CD14-positive monocyte (primary cell): ENCODE measurements around the gene NOM1. TPM values are rescaled to one million over a fixed set of nuclear protein-coding genes. Genes with fewer than 3 reads are reported as not detected.

ENCODE experiments used
- DNase-seq, 3 donors: peaks; one replicate each; pipeline ENCODE4 v3.0.0-alpha.2; 2011 to 2022
- H2AFZ ChIP-seq: 2 replicates; pipeline ENCODE4 v1.6.0; 2012; ENCODE audit warnings: mild to moderate bottlenecking, low read depth, low read length, inconsistent platforms; ENCODE audit not compliant: insufficient read depth, poor library complexity, severe bottlenecking
- H3K27ac ChIP-seq, 2 donors: 1 replicate in 1 of 2; 2 replicates in 1 of 2; pipeline ENCODE4 v1.5.1; 2012 to 2013; ENCODE audit warnings: low read length in 2 of 2, control low read depth in 1 of 2, inconsistent platforms in 1 of 2, low read depth in 1 of 2, mild to moderate bottlenecking in 1 of 2
- H3K27me3 ChIP-seq, 2 donors: one replicate each; pipeline versions ENCODE4 v1.6.0 to v1.6.1; 2011 to 2013; ENCODE audit warnings: low read length in 2 of 2; ENCODE audit not compliant: control insufficient read depth in 2 of 2, insufficient read depth in 2 of 2
- H3K36me3 ChIP-seq, 2 donors: replicated peaks in 1 of 2; 1 replicate in 1 of 2; 2 replicates in 1 of 2; pipeline versions ENCODE4 v1.5.1 to v1.6.1; 2012 to 2013; ENCODE audit warnings: low read length in 2 of 2, control low read depth in 1 of 2, inconsistent platforms in 1 of 2, mild to moderate bottlenecking in 1 of 2; ENCODE audit not compliant: insufficient read depth in 2 of 2, control insufficient read depth in 1 of 2
- H3K4me1 ChIP-seq, 2 donors: 1 replicate in 1 of 2; 2 replicates in 1 of 2; pipeline versions ENCODE4 v1.5.1 to v1.6.1; 2012 to 2013; ENCODE audit warnings: low read length in 2 of 2, control low read depth in 1 of 2, inconsistent platforms in 1 of 2, mild to moderate bottlenecking in 1 of 2, moderate library complexity in 1 of 2; ENCODE audit not compliant: insufficient read depth in 2 of 2, control insufficient read depth in 1 of 2
- H3K4me2 ChIP-seq: replicated peaks from 2 replicates; pipeline ENCODE3; 2012; ENCODE audit warnings: low read length, moderate library complexity, mild to moderate bottlenecking; ENCODE audit not compliant: poor library complexity, severe bottlenecking; ENCODE audit errors: extremely low read depth
- H3K4me3 ChIP-seq, 3 experiments: fragments of 200-600 bp in 1 of 3; sonication (generic) in 1 of 3; replicated peaks in 1 of 3; 1 replicate in 2 of 3; 2 replicates in 1 of 3; pipeline ENCODE4 v1.5.1; 2011 to 2013; ENCODE audit warnings: low read length in 3 of 3, mild to moderate bottlenecking in 3 of 3, control low read depth in 2 of 3, low read depth in 2 of 3, inconsistent platforms in 1 of 3, moderate library complexity in 1 of 3
- H3K79me2 ChIP-seq: 2 replicates; pipeline ENCODE4 v1.6.0; 2012; ENCODE audit warnings: mild to moderate bottlenecking, control low read depth, inconsistent platforms, low read length, moderate library complexity; ENCODE audit not compliant: insufficient read depth
- H3K9ac ChIP-seq: 2 replicates; pipeline ENCODE4 v1.6.0; 2017; ENCODE audit warnings: low read length, mild to moderate bottlenecking; ENCODE audit not compliant: insufficient read depth, poor library complexity, severe bottlenecking
- H3K9me3 ChIP-seq, 2 donors: replicated peaks in 1 of 2; 1 replicate in 1 of 2; 2 replicates in 1 of 2; pipeline versions ENCODE4 v1.5.1 to v1.6.1; 2012 to 2013; ENCODE audit warnings: low read length in 2 of 2, control low read depth in 1 of 2; ENCODE audit not compliant: control insufficient read depth in 1 of 2, insufficient read depth in 1 of 2
- H4K20me1 ChIP-seq: 2 replicates; pipeline ENCODE4 v1.6.0; 2012; ENCODE audit warnings: mild to moderate bottlenecking, low read length, control low read depth, moderate library complexity; ENCODE audit not compliant: insufficient read depth
- H3K27ac Mint-ChIP-seq, 7 donors: one replicate each; pipeline ENCODE4 v1.8.0; 2020; ENCODE audit warnings: mild to moderate bottlenecking in 7 of 7, mixed read lengths in 7 of 7, moderate library complexity in 6 of 7, inconsistent platforms in 2 of 7
- H3K27me3 Mint-ChIP-seq, 3 donors: one replicate each; pipeline ENCODE4 v1.8.0; 2021 to 2022; ENCODE audit warnings: low read depth in 3 of 3, mild to moderate bottlenecking in 3 of 3, mixed read lengths in 3 of 3, moderate library complexity in 3 of 3, inconsistent platforms in 1 of 3
- H3K36me3 Mint-ChIP-seq, 2 donors: one replicate each; pipeline ENCODE4 v1.8.0; 2020; ENCODE audit warnings: mixed read lengths in 2 of 2, inconsistent platforms in 1 of 2, mild to moderate bottlenecking in 1 of 2
- H3K4me1 Mint-ChIP-seq: one replicate; pipeline ENCODE4 v1.8.0; 2020; ENCODE audit warnings: mild to moderate bottlenecking, mixed read lengths
- H3K4me3 Mint-ChIP-seq, 2 donors: one replicate each; pipeline ENCODE4 v1.8.0; 2020; ENCODE audit warnings: mild to moderate bottlenecking in 2 of 2, mixed read lengths in 2 of 2, moderate library complexity in 1 of 2
- H3K9me3 Mint-ChIP-seq, 7 donors: one replicate each; pipeline ENCODE4 v1.8.0; 2020 to 2022; ENCODE audit warnings: mixed read lengths in 7 of 7, mild to moderate bottlenecking in 6 of 7, moderate library complexity in 6 of 7, inconsistent platforms in 2 of 7
- WGBS: methylation state at CpG from one replicate; pipeline ENCODE4 v1.1.5; 2013; ENCODE audit warnings: missing lambda C conversion rate; ENCODE audit not compliant: insufficient coverage; 5-methylcytosine and 5-hydroxymethylcytosine counted together
- intact Hi-C, 2 donors: fragments of 100-400 bp; cut with micrococcal nuclease; formaldehyde crosslinking; loops; one replicate each; pipeline versions ENCODE4 v1.15.0 to v1.15.1; 2023
- polyA plus RNA-seq, 3 donors: library from polyadenylated mRNA; depleted of rRNA in 1 of 3; unstranded in 2 of 3; stranded (reverse) in 1 of 3; fragments of 300-500 nt in 2 of 3; fragments of >200 nt in 1 of 3; fragmentation: Illumina TruSeq in 2 of 3; gene quantifications; 1 replicate in 2 of 3; 2 replicates in 1 of 3; pipeline ENCODE4 v1.2.3, GENCODE V29; 2012 to 2021
- TF ChIP-seq, protein P1 (sequence below): fragments of 200-600 bp; IDR thresholded peaks from one replicate; pipeline ENCODE4 v1.8.0; 2022; ENCODE audit warnings: antibody characterized with exemption, mild to moderate bottlenecking

The NOM1 gene
- polyA plus RNA-seq, 3 donors = 0.89 to 11.5 (median 1.9) TPM

DNA sequence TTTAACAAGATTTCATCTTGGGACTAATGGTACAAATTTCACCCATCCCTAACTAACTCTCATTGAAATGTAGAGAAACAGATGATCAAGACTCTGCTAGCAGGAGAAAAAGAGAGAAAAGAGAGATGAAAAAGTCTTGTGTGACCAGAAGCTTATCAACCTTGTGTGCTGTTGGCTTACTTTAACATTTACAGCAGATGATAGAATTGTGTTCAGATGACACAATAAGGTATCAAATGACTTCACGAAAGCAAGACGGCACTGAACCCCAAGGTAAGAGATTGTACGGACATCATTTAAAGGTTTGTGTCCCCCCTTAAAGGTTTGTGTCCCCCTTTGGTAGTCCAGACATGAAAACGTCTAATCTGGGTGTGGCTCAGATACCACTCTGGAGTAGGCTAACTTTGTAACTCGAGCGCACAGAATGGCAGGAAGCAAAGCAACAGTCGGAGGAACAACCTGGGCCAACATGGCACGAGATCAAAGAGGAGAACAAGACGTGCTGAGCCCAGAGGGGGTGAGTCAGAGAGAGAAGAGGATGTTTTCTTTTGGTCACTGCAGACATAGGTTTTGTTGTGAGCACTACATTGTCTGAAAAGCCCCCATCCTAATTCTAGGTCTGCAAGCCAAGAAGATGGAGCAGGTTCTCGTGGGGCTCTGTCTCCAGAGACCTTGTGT is 46.1 kb upstream of the NOM1 start:
- Mint-ChIP-seq H3K4me3 (no peak overlapping the region), H3K36me3 (no peaks in the 10 kb centered on the region), H3K4me1 (peaks cover 3% of the 10 kb centered on the region), H3K9me3 (peaks cover 0 to 6% (median 0%) of the 10 kb centered on the region in 7 donors), H3K27ac (peak overlapping the region in 1 of 7 donors; percentile 30), H3K27me3 (peaks cover 1 to 8% (median 6%) of the 10 kb centered on the region in 3 donors)
- 60% methylated on average over 10 of the region's 10 CpGs for WGBS
- no peak for DNase-seq
- Histone ChIP-seq H3K4me3 (no peak overlapping the region), H3K27ac (no peak overlapping the region), H3K9ac (no peak overlapping the region), H2AFZ (no peak overlapping the region), H3K4me1 (no peaks in the 10 kb centered on the region), H3K9me3 (no peaks in the 10 kb centered on the region), H3K36me3 (no peaks in the 10 kb centered on the region), H3K27me3 (no peaks in the 10 kb centered on the region), H3K4me2 (no peak overlapping the region), H4K20me1 (no peaks in the 10 kb centered on the region), H3K79me2 (no peaks in the 10 kb centered on the region)
- intact Hi-C loops = no loop called here
- TF ChIP-seq, protein P1, sequence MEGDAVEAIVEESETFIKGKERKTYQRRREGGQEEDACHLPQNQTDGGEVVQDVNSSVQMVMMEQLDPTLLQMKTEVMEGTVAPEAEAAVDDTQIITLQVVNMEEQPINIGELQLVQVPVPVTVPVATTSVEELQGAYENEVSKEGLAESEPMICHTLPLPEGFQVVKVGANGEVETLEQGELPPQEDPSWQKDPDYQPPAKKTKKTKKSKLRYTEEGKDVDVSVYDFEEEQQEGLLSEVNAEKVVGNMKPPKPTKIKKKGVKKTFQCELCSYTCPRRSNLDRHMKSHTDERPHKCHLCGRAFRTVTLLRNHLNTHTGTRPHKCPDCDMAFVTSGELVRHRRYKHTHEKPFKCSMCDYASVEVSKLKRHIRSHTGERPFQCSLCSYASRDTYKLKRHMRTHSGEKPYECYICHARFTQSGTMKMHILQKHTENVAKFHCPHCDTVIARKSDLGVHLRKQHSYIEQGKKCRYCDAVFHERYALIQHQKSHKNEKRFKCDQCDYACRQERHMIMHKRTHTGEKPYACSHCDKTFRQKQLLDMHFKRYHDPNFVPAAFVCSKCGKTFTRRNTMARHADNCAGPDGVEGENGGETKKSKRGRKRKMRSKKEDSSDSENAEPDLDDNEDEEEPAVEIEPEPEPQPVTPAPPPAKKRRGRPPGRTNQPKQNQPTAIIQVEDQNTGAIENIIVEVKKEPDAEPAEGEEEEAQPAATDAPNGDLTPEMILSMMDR = no peak

DNA sequence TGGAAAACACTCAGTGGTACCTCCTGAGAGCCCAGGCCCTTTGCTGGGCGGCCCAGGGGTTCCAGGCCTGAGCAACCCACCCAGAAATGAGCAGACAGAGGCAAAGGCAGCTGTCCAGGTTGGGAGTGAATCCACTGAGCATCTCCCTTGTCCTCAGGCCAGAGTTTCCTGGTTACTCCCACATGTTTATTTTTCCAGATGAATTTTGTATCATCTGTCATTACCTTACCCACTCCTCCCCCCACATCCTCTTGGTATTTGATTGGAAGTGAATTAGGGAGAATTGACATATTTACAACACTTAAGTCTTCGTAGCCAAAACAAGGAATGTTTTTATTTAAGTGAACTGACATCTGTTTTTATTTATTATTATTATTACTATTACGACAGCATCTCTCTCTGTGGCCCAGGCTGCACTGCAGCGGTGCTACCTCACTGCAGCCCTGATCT is 43.3 kb upstream of the NOM1 start:
- H3K4me3 Mint-ChIP-seq = no peak overlapping the region
- no peak for DNase-seq
- intact Hi-C loops = no loop called here
- no peak overlapping the region for H3K4me2 ChIP-seq
- H3K27ac Mint-ChIP-seq = no peak overlapping the region
- no peak overlapping the region for H2AFZ ChIP-seq
- TF ChIP-seq, protein P1 = no peak
- H3K4me1 ChIP-seq = peaks cover 2 to 3% of the 10 kb centered on the region in 2 donors
- H3K36me3 ChIP-seq = no peaks in the 10 kb centered on the region
- H3K27me3 Mint-ChIP-seq = peaks cover 1 to 10% (median 2%) of the 10 kb centered on the region in 3 donors
- 92% methylated on average over 1 of the region's 4 CpGs for WGBS
- no peaks in the 10 kb centered on the region for H3K36me3 Mint-ChIP-seq
- no peaks in the 10 kb centered on the region for H4K20me1 ChIP-seq
- H3K4me1 Mint-ChIP-seq = peaks cover 8% of the 10 kb centered on the region
- H3K9me3 ChIP-seq = no peaks in the 10 kb centered on the region
- H3K79me2 ChIP-seq = no peaks in the 10 kb centered on the region
- H3K9ac ChIP-seq = no peak overlapping the region
- H3K27me3 ChIP-seq = no peaks in the 10 kb centered on the region
- H3K9me3 Mint-ChIP-seq = peaks cover 0 to 10% (median 3%) of the 10 kb centered on the region in 7 donors
- H3K4me3 ChIP-seq = no peak overlapping the region
- no peak overlapping the region for H3K27ac ChIP-seq
